ENCODE results near the gene PHLPP1. TPM values are rescaled to one million over a fixed set of nuclear protein-coding genes. Genes with fewer than 3 reads are reported as not detected.
A peak's percentile ranks its signal among the peaks of the same experiment; 100 is the strongest.
"Not testable (repeated sequence)": the region's sequence is repeated elsewhere in the genome, so short reads cannot be mapped to it uniquely, and the experiment has no call there.

PHLPP1 gene
- total and polyA plus RNA-seq, 8 donors = 2.9 to 14.7 (median 8.3) TPM

- H3K36me3 ChIP-seq = no peaks in the 10 kb centered on the region
- FAIRE-seq (no peak), DNase-seq (no peak), ATAC-seq (peak in 3 of 4 donors; percentile 55 to 85 (median 74))
- intact Hi-C loops (cut with DNase I) = loop anchor here in 1 of 3 donors (10.0 kb wide), 1 partner anchor 68 kb away; no protein-coding TSS in a partner anchor
- WGBS, 2 donors = 32 to 38% methylated on average over 3 of the region's 3 CpGs
- no peak for TF ChIP-seq CTCF (IDR thresholded peaks at IDR 0.05)
- H3K4me1 ChIP-seq = peaks cover 0 to 7% (median 0%) of the 10 kb centered on the region in 3 donors
- no peaks in the 10 kb centered on the region for H3K9me3 ChIP-seq
- no peaks in the 10 kb centered on the region for H3K27me3 ChIP-seq
- no peak overlapping the region for H3K27ac ChIP-seq
- no peak overlapping the region for H3K4me3 ChIP-seq
Measured at GRCh38 chr18:62802523-62802922, 87.2 kb downstream of the PHLPP1 start.

GRCh38 chr18:62807396-62807795 is 92.1 kb downstream of the PHLPP1 start:
- intact Hi-C loops (cut with DNase I) = loop anchor here in 1 of 3 donors (10.0 kb wide), 1 partner anchor 73 kb away; no protein-coding TSS in a partner anchor
- no peak for ATAC-seq

GRCh38 chr18:62808123-62808522 is 92.8 kb downstream of the PHLPP1 start:
- DNase-seq (no peak), FAIRE-seq (no peak), ATAC-seq (no peak)
- H3K4me3 ChIP-seq = no peak overlapping the region
- WGBS, 2 donors = 97 to 98% methylated on average over 1 of the region's 1 CpG
- no peaks in the 10 kb centered on the region for H3K9me3 ChIP-seq
- intact Hi-C loops (cut with DNase I) = loop anchor here in 1 of 3 donors (10.0 kb wide), 1 partner anchor 73 kb away; no protein-coding TSS in a partner anchor
- H3K27ac ChIP-seq = no peak overlapping the region
- no peak for TF ChIP-seq CTCF (IDR thresholded peaks at IDR 0.05)
- no peaks in the 10 kb centered on the region for H3K36me3 ChIP-seq
- H3K4me1 ChIP-seq = peaks cover 9 to 21% (median 15%) of the 10 kb centered on the region in 3 donors
- no peaks in the 10 kb centered on the region for H3K27me3 ChIP-seq

More at GRCh38 chr18:62807396-62807795, 92.1 kb downstream of the PHLPP1 start:
- Histone ChIP-seq H3K27ac (no peak overlapping the region), H3K4me3 (no peak overlapping the region), H3K36me3 (no peaks in the 10 kb centered on the region), H3K4me1 (peaks cover 9 to 15% (median 9%) of the 10 kb centered on the region in 3 donors), H3K27me3 (no peaks in the 10 kb centered on the region), H3K9me3 (no peaks in the 10 kb centered on the region)
- TF ChIP-seq CTCF (IDR thresholded peaks at IDR 0.05) = no peak
- WGBS, 2 donors = 85 to 87% methylated on average over 2 of the region's 2 CpGs
- FAIRE-seq = no peak
- no peak for DNase-seq

GRCh38 chr18:62809445-62809844 is 94.1 kb downstream of the PHLPP1 start:
- H3K27me3 ChIP-seq, ATAC-seq: not testable (repeated sequence)

GRCh38 chr18:62809900-62810299 is 94.6 kb downstream of the PHLPP1 start:
- TF ChIP-seq CTCF (IDR thresholded peaks at IDR 0.05) = no peak
- FAIRE-seq (no peak), ATAC-seq (no peak), DNase-seq (no peak)
- peaks cover 18 to 30% (median 24%) of the 10 kb centered on the region in 3 donors for H3K4me1 ChIP-seq
- intact Hi-C loops (cut with DNase I) = loop anchor here in 1 of 3 donors (10.0 kb wide), 1 partner anchor 75 kb away; no protein-coding TSS in a partner anchor
- H3K27me3 ChIP-seq = no peaks in the 10 kb centered on the region
- H3K27ac ChIP-seq = no peak overlapping the region
- 72 to 77% methylated on average over 1 of the region's 1 CpG for WGBS, 2 donors
- H3K36me3 ChIP-seq = no peaks in the 10 kb centered on the region
- H3K4me3 ChIP-seq = no peak overlapping the region
- H3K9me3 ChIP-seq = no peaks in the 10 kb centered on the region

More at GRCh38 chr18:62809445-62809844, 94.1 kb downstream of the PHLPP1 start:
- not testable (repeated sequence) for H3K9me3 ChIP-seq, H3K36me3 ChIP-seq, DNase-seq, H3K4me3 ChIP-seq, H3K27ac ChIP-seq, FAIRE-seq
- peaks cover 14 to 27% (median 24%) of the 10 kb centered on the region in 3 donors for H3K4me1 ChIP-seq
- 97% methylated on average over 8 of the region's 8 CpGs for WGBS, 2 donors
- intact Hi-C loops (cut with DNase I) = loop anchor here in 1 of 3 donors (10.0 kb wide), 1 partner anchor 75 kb away; no protein-coding TSS in a partner anchor
